ELR (cell line): ENCODE measurements around the gene HBA2.
"Not testable (repeated sequence)": the region's sequence is repeated elsewhere in the genome, so short reads cannot be mapped to it uniquely, and the experiment has no call there.

Experiments used
- DNase-seq: peaks from one replicate; pipeline ENCODE4 v3.0.0-alpha.2; 2015; ENCODE audit warnings: low read depth

Gene HBA2

GRCh38 chr16:172374-172941 is at the start of gene HBA2:
TSS of gene HBA2 (plus strand) at chr16:172876. CDS start at chr16:172913, 37 bp downstream.
- DNase-seq: not testable (repeated sequence)

- DNase-seq: not testable (repeated sequence)
These were observed 48.9 kb upstream of the HBA2 start for GRCh38 chr16:123558-124350.

- DNase-seq: no peak
These were observed 47.7 kb upstream of the HBA2 start for GRCh38 chr16:125011-125410.

GRCh38 chr16:129075-129474 is 43.6 kb upstream of the HBA2 start:
- DNase-seq: no peak

- DNase-seq: no peak
These were observed 42.0 kb upstream of the HBA2 start for GRCh38 chr16:130533-131173.

- DNase-seq: no peak
These were observed 40.6 kb upstream of the HBA2 start for GRCh38 chr16:132120-132519.

GRCh38 chr16:133716-134115 is 39.0 kb upstream of the HBA2 start:
- DNase-seq: no peak

GRCh38 chr16:138049-138417 is 34.6 kb upstream of the HBA2 start:
- DNase-seq: peak; percentile 27

- DNase-seq: no peak
These were observed 32.4 kb upstream of the HBA2 start for GRCh38 chr16:140175-140857.

GRCh38 chr16:142405-142967 is 30.2 kb upstream of the HBA2 start:
- DNase-seq: no peak

- no peak for DNase-seq
These were observed 29.6 kb upstream of the HBA2 start for GRCh38 chr16:143047-143446.

- no peak for DNase-seq
These were observed 29.2 kb upstream of the HBA2 start for GRCh38 chr16:143456-143855.

- no peak for DNase-seq
These were observed 27.9 kb upstream of the HBA2 start for GRCh38 chr16:144797-145252.

GRCh38 chr16:146646-147045 is 26.0 kb upstream of the HBA2 start:
- no peak for DNase-seq

- peak; percentile 31 for DNase-seq
These were observed 23.5 kb upstream of the HBA2 start for GRCh38 chr16:149024-149660.

- no peak for DNase-seq
These were observed 20.2 kb upstream of the HBA2 start, which contains the start of gene HBZ for GRCh38 chr16:152141-153128. TSS of gene HBZ (plus strand) at chr16:152644. CDS start at chr16:152910, 266 bp downstream.

- not testable (repeated sequence) for DNase-seq
These were observed 19.6 kb upstream of the HBA2 start for GRCh38 chr16:153129-153521.

- DNase-seq: not testable (repeated sequence)
These were observed 19.0 kb upstream of the HBA2 start for GRCh38 chr16:153550-154216.

- no peak for DNase-seq
These were observed 18.3 kb upstream of the HBA2 start for GRCh38 chr16:154217-155030.
